ENCODE data around the gene EYA2.

DNA sequence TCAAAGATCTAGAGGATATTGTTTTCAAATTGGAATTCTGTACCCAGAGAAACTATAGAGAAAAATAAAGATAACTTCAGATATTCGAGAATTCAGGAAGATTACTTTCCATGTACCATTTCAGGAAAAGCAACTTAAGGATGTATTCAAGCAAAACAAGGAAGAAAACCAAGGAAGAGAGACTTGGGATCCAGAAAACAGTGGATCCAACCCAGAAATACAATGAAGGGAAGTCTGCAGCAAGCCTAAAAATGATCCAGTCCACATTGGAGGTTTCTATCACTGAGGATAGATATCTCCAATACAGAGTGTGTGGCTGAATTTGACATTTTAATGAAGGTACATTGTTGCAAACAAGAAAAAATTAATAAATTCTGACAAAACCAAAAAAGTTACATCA is 201.0 kb downstream of the EYA2 start:
- TF ChIP-seq, protein P1, sequence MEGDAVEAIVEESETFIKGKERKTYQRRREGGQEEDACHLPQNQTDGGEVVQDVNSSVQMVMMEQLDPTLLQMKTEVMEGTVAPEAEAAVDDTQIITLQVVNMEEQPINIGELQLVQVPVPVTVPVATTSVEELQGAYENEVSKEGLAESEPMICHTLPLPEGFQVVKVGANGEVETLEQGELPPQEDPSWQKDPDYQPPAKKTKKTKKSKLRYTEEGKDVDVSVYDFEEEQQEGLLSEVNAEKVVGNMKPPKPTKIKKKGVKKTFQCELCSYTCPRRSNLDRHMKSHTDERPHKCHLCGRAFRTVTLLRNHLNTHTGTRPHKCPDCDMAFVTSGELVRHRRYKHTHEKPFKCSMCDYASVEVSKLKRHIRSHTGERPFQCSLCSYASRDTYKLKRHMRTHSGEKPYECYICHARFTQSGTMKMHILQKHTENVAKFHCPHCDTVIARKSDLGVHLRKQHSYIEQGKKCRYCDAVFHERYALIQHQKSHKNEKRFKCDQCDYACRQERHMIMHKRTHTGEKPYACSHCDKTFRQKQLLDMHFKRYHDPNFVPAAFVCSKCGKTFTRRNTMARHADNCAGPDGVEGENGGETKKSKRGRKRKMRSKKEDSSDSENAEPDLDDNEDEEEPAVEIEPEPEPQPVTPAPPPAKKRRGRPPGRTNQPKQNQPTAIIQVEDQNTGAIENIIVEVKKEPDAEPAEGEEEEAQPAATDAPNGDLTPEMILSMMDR (IDR thresholded peaks at IDR 0.05; ENCODE audit: extremely low read depth in 1 of 2, insufficient read depth in 1 of 2, low read depth in 1 of 2, low read length in 2 of 2): no peak
- TF ChIP-seq POLR2AphosphoS5 (IDR thresholded peaks at IDR 0.05; ENCODE audit: insufficient read depth, low read depth, low read length) (no peak), EZH2 (IDR thresholded peaks at IDR 0.05; ENCODE audit: borderline replicate concordance, low read depth, low read length, severe bottlenecking) (no peak), FOS (IDR thresholded peaks at IDR 0.05; ENCODE audit: borderline replicate concordance, insufficient read depth, low read length) (no peak), POLR2A (IDR thresholded peaks at IDR 0.05; ENCODE audit: low read depth, low read length) (no peak), JUN (IDR thresholded peaks at IDR 0.05; ENCODE audit: borderline replicate concordance, insufficient read depth, insufficient read length, low read depth) (no peak), GATA2 (IDR thresholded peaks at IDR 0.05; ENCODE audit: insufficient read depth, insufficient read length, low read depth, low read length) (no peak), MYC (IDR thresholded peaks at IDR 0.05; ENCODE audit: low read depth, low read length) (no peak)
- TF ChIP-seq, protein P2, sequence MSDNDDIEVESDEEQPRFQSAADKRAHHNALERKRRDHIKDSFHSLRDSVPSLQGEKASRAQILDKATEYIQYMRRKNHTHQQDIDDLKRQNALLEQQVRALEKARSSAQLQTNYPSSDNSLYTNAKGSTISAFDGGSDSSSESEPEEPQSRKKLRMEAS (IDR thresholded peaks at IDR 0.05; ENCODE audit: insufficient read depth, insufficient read length): no peak

Data from endothelial cell of umbilical vein (primary cell).